K562 (cell line): ENCODE data around the gene CDHR2. TPM values are rescaled to one million over a fixed set of nuclear protein-coding genes. Genes with fewer than 3 reads are reported as not detected.

ENCODE experiments used
- ARNT ChIP-seq, 2 experiments: fragments of 450-650 bp; IDR thresholded peaks; 2 replicates each; pipeline ENCODE4 v1.6.1; 2016; ENCODE audit warnings: mild to moderate bottlenecking in 1 of 2
- ATF7 ChIP-seq: fragments of 450-650 bp; IDR thresholded peaks from 2 replicates; pipeline ENCODE4 v1.7.1; 2014; ENCODE audit warnings: mild to moderate bottlenecking, moderate library complexity
- BACH1 ChIP-seq: fragments of 200-800 bp; sonication (Bioruptor generic); IDR thresholded peaks from 2 replicates; pipeline ENCODE4 v1.6.1; 2016; ENCODE audit warnings: missing genetic modification characterization, missing compliant biosample characterization
- BCL6 ChIP-seq: fragments of 250-450 bp; sonication (Bioruptor Pico); IDR thresholded peaks from 2 replicates; pipeline ENCODE4 v1.4.0; 2020
- CTBP1 ChIP-seq: fragments of 450-650 bp; IDR thresholded peaks from 2 replicates; pipeline ENCODE4 v1.6.1; 2016; ENCODE audit warnings: borderline replicate concordance
- JUN ChIP-seq, 2 experiments: sonication (generic) in 1 of 2; formaldehyde crosslinking in 1 of 2; IDR thresholded peaks; 2 replicates each; pipeline versions ENCODE4 v1.6.1 to v1.8.0; 2012 to 2022; ENCODE audit warnings: borderline replicate concordance in 2 of 2, mild to moderate bottlenecking in 2 of 2, improper control_type of control experiment in 1 of 2, low read depth in 1 of 2, low read length in 1 of 2, missing genetic modification reagents in 1 of 2
- MYC ChIP-seq, 2 experiments: fragments of 250-450 bp in 1 of 2; sonication (Bioruptor Pico) in 1 of 2; IDR thresholded peaks; 2 replicates each; pipeline versions ENCODE4 v1.5.1 to v1.6.1; 2012 to 2021; ENCODE audit warnings: low read depth in 2 of 2, borderline replicate concordance in 1 of 2, improper control_type of control experiment in 1 of 2, low read length in 1 of 2, mild to moderate bottlenecking in 1 of 2, moderate library complexity in 1 of 2
- REST ChIP-seq, 2 experiments: fragments of 450-650 bp; formaldehyde crosslinking in 1 of 2; IDR thresholded peaks; 2 replicates each; pipeline versions ENCODE4 v1.4.0 to v1.6.1; 2014 to 2020; ENCODE audit warnings: mild to moderate bottlenecking in 2 of 2, borderline replicate concordance in 1 of 2, low read depth in 1 of 2
- SMC3 ChIP-seq: conservative IDR thresholded peaks from 2 replicates; pipeline ENCODE4 v1.6.1; 2011; ENCODE audit warnings: low read depth, low read length, improper control_type of control experiment; ENCODE audit not compliant: insufficient read depth
- SP1 ChIP-seq: sonication (generic); formaldehyde crosslinking; IDR thresholded peaks from 2 replicates; pipeline ENCODE4 v1.8.1; 2022; ENCODE audit warnings: mild to moderate bottlenecking, missing genetic modification reagents
- TCF7 ChIP-seq: sonication (generic); IDR thresholded peaks from 2 replicates; pipeline ENCODE4 v1.6.1; 2016; ENCODE audit warnings: antibody characterized with exemption, borderline replicate concordance
- ZNF431 ChIP-seq: sonication (generic); formaldehyde crosslinking; IDR thresholded peaks from 2 replicates; pipeline ENCODE4 v1.8.0; 2022; ENCODE audit warnings: mild to moderate bottlenecking, missing genetic modification reagents
- ZNF766 ChIP-seq: fragments of 200-800 bp; sonication (Bioruptor generic); conservative IDR thresholded peaks from 2 replicates; pipeline ENCODE4 v1.6.1; 2016; ENCODE audit warnings: missing genetic modification characterization, missing compliant biosample characterization
- polyA plus RNA-seq, 8 experiments: library from polyadenylated mRNA; depleted of rRNA in 4 of 8; stranded (reverse) in 5 of 8; unstranded in 3 of 8; fragments of >200 nt; fragmentation: Nextera tagmentation in 2 of 8; fragmentation: Illumina TruSeq in 1 of 8; extraction: Ambion mirVana in 2 of 8; extraction: Trizol in 1 of 8; gene quantifications; 2 replicates each; pipeline versions ENCODE4 v1.2.1 to v1.2.3, GENCODE V29; 2011 to 2014; ENCODE audit warnings: inconsistent platforms in 1 of 8, missing spikeins in 1 of 8
- total RNA-seq, 7 experiments: library from RNA; depleted of rRNA in 6 of 7; stranded (reverse); fragments of >200 nt in 6 of 7; fragmentation: Illumina TruSeq in 2 of 7; extraction: Trizol in 2 of 7; gene quantifications; 2 replicates each; pipeline versions ENCODE4 v1.2.1 to v1.2.3, GENCODE V29; 2011 to 2021; ENCODE audit warnings: low replicate concordance in 1 of 7
- TF ChIP-seq, protein P1 (sequence below), 2 experiments: fragments of 450-650 bp; conservative IDR thresholded peaks; 2 replicates each; pipeline ENCODE4 v1.6.1; 2017; ENCODE audit warnings: mild to moderate bottlenecking in 2 of 2, moderate library complexity in 2 of 2
- TF ChIP-seq, protein P2 (sequence below), 3 experiments: IDR thresholded peaks in 2 of 3; conservative IDR thresholded peaks in 1 of 3; 2 replicates each; pipeline ENCODE4 v1.5.1; 2011 to 2012; ENCODE audit warnings: low read length in 3 of 3, mild to moderate bottlenecking in 3 of 3, control low read depth in 2 of 3, improper control_type of control experiment in 1 of 3, inconsistent platforms in 1 of 3, low read depth in 1 of 3, mixed read lengths in 1 of 3, moderate library complexity in 1 of 3; ENCODE audit not compliant: insufficient read depth in 2 of 3

CDHR2 gene
- total and polyA plus RNA-seq, 9 of the 15 experiments (the other 6 are each of a cell fraction or from before 2014, with no cell fraction given), result 0.01 to 0.62 (median 0.09) TPM; not detected in 2

GRCh38 chr5:176619203-176619568 lies 70.0 kb downstream of the CDHR2 start (continued):
- TF ChIP-seq, protein P1, sequence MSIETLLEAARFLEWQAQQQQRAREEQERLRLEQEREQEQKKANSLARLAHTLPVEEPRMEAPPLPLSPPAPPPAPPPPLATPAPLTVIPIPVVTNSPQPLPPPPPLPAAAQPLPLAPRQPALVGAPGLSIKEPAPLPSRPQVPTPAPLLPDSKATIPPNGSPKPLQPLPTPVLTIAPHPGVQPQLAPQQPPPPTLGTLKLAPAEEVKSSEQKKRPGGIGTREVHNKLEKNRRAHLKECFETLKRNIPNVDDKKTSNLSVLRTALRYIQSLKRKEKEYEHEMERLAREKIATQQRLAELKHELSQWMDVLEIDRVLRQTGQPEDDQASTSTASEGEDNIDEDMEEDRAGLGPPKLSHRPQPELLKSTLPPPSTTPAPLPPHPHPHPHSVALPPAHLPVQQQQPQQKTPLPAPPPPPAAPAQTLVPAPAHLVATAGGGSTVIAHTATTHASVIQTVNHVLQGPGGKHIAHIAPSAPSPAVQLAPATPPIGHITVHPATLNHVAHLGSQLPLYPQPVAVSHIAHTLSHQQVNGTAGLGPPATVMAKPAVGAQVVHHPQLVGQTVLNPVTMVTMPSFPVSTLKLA (conservative IDR thresholded peaks at IDR 0.05), result peak in 1 of 2 experiments; percentile 34; a peak in 1 of 4 replicates
- TF ChIP-seq SMC3, result peak; percentile 77
- TF ChIP-seq JUN (IDR thresholded peaks at IDR 0.05; ENCODE audit: borderline replicate concordance, low read depth, low read length), result peak; percentile 16; the same call in 1 of the 2 replicates
- no peak for TF ChIP-seq JUN (CRISPR knock-in tag; IDR thresholded peaks at IDR 0.05; ENCODE audit: borderline replicate concordance)
- TF ChIP-seq, protein P2, sequence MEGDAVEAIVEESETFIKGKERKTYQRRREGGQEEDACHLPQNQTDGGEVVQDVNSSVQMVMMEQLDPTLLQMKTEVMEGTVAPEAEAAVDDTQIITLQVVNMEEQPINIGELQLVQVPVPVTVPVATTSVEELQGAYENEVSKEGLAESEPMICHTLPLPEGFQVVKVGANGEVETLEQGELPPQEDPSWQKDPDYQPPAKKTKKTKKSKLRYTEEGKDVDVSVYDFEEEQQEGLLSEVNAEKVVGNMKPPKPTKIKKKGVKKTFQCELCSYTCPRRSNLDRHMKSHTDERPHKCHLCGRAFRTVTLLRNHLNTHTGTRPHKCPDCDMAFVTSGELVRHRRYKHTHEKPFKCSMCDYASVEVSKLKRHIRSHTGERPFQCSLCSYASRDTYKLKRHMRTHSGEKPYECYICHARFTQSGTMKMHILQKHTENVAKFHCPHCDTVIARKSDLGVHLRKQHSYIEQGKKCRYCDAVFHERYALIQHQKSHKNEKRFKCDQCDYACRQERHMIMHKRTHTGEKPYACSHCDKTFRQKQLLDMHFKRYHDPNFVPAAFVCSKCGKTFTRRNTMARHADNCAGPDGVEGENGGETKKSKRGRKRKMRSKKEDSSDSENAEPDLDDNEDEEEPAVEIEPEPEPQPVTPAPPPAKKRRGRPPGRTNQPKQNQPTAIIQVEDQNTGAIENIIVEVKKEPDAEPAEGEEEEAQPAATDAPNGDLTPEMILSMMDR (IDR thresholded peaks at IDR 0.05 in 2 of 3, conservative IDR thresholded peaks at IDR 0.05 in 1 of 3; ENCODE audit: insufficient read depth in 2 of 3, low read depth in 1 of 3, low read length in 3 of 3), result peak; percentile 71 to 81 (median 81)
- no peak for TF ChIP-seq BCL6
- no peak for TF ChIP-seq BACH1 (tag)
- no peak for TF ChIP-seq ZNF766 (CRISPR knock-in tag)
- peak; percentile 27; the same call in 1 of the 2 replicates for TF ChIP-seq ATF7
- TF ChIP-seq ZNF431 (CRISPR knock-in tag), result 0 out of 2 replicates have a peak, but pooled peaks have one; percentile 24
- TF ChIP-seq SP1 (CRISPR knock-in tag), result peak; percentile 81
- no peak for TF ChIP-seq TCF7
- TF ChIP-seq MYC (IDR thresholded peaks at IDR 0.05; ENCODE audit: low read depth, low read length), result peak; percentile 45
- no peak for TF ChIP-seq MYC (CRISPR knock-in tag; IDR thresholded peaks at IDR 0.05; ENCODE audit: borderline replicate concordance, low read depth)
- 0 out of 2 replicates have a peak, but pooled peaks have one; percentile 34 for TF ChIP-seq CTBP1
- no peak for TF ChIP-seq ARNT (IDR thresholded peaks at IDR 0.05)
- TF ChIP-seq REST (IDR thresholded peaks at IDR 0.05; ENCODE audit: borderline replicate concordance), result peak; percentile 75
- no peak for TF ChIP-seq REST (CRISPR knock-in tag; IDR thresholded peaks at IDR 0.05; ENCODE audit: low read depth)
